Glutamatergic neuron (in vitro differentiated cells): Measurements from ENCODE around the gene ZNF738. TPM values are rescaled to one million over a fixed set of nuclear protein-coding genes. Genes with fewer than 3 reads are reported as not detected.

Experiments
- DNase-seq: peaks from one replicate; pipeline ENCODE4 v3.0.0; 2022
- H3K27ac Mint-ChIP-seq: one replicate; pipeline ENCODE4 v1.8.0; 2020; ENCODE audit warnings: mild to moderate bottlenecking, mixed read lengths, inconsistent platforms; ENCODE audit not compliant: unreplicated experiment
- H3K27me3 Mint-ChIP-seq: one replicate; pipeline ENCODE4 v1.8.0; 2020; ENCODE audit warnings: mild to moderate bottlenecking, moderate library complexity, mixed read lengths, inconsistent platforms; ENCODE audit not compliant: unreplicated experiment
- H3K36me3 Mint-ChIP-seq: one replicate; pipeline ENCODE4 v1.8.0; 2020; ENCODE audit warnings: mild to moderate bottlenecking, mixed read lengths, inconsistent platforms; ENCODE audit not compliant: unreplicated experiment
- H3K4me1 Mint-ChIP-seq: one replicate; pipeline ENCODE4 v1.8.0; 2020; ENCODE audit warnings: mild to moderate bottlenecking, low read depth, mixed read lengths, inconsistent platforms; ENCODE audit not compliant: unreplicated experiment
- H3K4me3 Mint-ChIP-seq: one replicate; pipeline ENCODE4 v1.8.0; 2020; ENCODE audit warnings: mild to moderate bottlenecking, mixed read lengths, inconsistent platforms; ENCODE audit not compliant: unreplicated experiment
- H3K9me3 Mint-ChIP-seq: one replicate; pipeline ENCODE4 v1.8.0; 2020; ENCODE audit warnings: mild to moderate bottlenecking, moderate library complexity, mixed read lengths, inconsistent platforms; ENCODE audit not compliant: unreplicated experiment
- CTCF ChIP-seq: fragments of 200-600 bp; sonication (generic); IDR thresholded peaks from one replicate; pipeline ENCODE4 v1.5.0; 2021; ENCODE audit not compliant: partially characterized antibody, unreplicated experiment
- total RNA-seq: library from RNA; stranded (reverse); fragmentation: NEBNext Ultra II Directional; extraction: Animal tissue kit (Norgen Biotek cat#: 25700); gene quantifications from one replicate; pipeline ENCODE4 v1.2.1, GENCODE V29; 2021; ENCODE audit not compliant: unreplicated experiment

ZNF738 gene
- total RNA-seq, 1 donor from 2014 or later, result 80.3 TPM

DNA sequence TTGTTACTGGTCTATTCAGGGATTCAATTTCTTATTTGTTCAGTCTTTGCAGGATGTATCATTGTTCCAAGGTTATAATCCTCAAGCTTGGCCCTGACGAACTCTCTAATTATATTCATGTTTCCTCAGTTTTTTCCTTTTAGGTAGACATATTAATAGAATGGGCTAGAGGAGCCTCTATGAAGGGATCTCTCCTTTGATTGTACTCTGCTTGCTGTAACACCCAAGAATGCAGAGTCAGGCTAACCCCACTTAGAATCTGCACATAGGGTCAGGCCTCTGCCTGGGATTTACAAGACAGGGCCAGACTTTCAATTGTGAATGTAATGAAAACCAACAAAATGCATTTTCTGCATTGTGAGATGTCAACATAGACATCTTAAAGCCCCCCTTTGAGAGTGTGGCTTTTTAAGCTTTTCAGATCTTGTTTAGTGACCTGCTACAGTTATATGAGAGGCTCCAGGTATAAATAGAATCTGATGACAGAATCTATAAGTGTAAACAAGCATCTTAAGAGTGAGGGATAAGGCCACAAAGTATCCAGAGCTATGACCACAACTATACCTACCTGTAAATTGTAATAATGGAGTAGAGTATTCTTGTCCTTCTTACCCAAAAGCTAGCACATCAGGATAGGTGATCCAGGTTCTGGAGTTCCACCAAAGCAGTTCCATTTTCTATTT, 43.6 kb downstream of the ZNF738 start:
- no peak for TF ChIP-seq CTCF
- H3K27ac Mint-ChIP-seq, result no peak overlapping the region
- H3K9me3 Mint-ChIP-seq, result no peaks in the 10 kb centered on the region
- no peak overlapping the region for H3K4me3 Mint-ChIP-seq
- H3K36me3 Mint-ChIP-seq, result peaks cover 17% of the 10 kb centered on the region
- DNase-seq, result no peak
- H3K27me3 Mint-ChIP-seq, result peaks cover 2% of the 10 kb centered on the region
- H3K4me1 Mint-ChIP-seq, result peaks cover 3% of the 10 kb centered on the region

- Mint-ChIP-seq H3K27ac (no peak overlapping the region), H3K9me3 (peaks cover 2% of the 10 kb centered on the region), H3K36me3 (peaks cover 49% of the 10 kb centered on the region), H3K4me3 (no peak overlapping the region), H3K4me1 (no peaks in the 10 kb centered on the region), H3K27me3 (peaks cover 2% of the 10 kb centered on the region)
- no peak for TF ChIP-seq CTCF
- DNase-seq, result no peak
Measured at GRCh38 chr19:21410166-21410565, 51.4 kb downstream of the ZNF738 start.

DNA sequence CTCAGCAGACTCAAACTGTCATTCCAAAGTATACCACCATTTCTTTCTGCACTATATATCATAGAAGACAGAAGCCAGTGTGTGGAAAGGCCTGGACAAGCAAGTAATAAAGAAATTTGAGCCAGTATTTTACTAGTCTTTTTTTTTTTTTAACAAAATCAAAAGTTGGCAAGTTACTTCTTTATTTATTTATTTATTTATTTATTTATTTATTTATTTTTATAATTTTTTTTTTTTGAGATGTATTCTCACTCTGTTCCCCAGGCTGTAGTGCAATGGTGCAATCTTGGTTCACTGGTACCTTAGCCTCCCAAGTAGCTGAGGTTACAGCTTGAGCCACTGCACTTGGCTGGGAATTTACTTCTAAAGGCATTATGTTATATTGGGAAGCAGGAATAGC, 63.4 kb downstream of the ZNF738 start:
- Mint-ChIP-seq H3K27me3 (no peaks in the 10 kb centered on the region), H3K9me3 (peaks cover 26% of the 10 kb centered on the region), H3K4me1 (no peaks in the 10 kb centered on the region), H3K36me3 (peaks cover 77% of the 10 kb centered on the region), H3K4me3 (no peak overlapping the region), H3K27ac (no peak overlapping the region)
- no peak for DNase-seq
- no peak for TF ChIP-seq CTCF

GRCh38 chr19:21423057-21424041, 64.5 kb downstream of the ZNF738 start:
- H3K9me3 Mint-ChIP-seq, result peaks cover 26% of the 10 kb centered on the region
- no peak overlapping the region for H3K4me3 Mint-ChIP-seq
- peaks cover 67% of the 10 kb centered on the region for H3K36me3 Mint-ChIP-seq
- no peak overlapping the region for H3K27ac Mint-ChIP-seq
- no peaks in the 10 kb centered on the region for H3K4me1 Mint-ChIP-seq
- no peak for TF ChIP-seq CTCF
- H3K27me3 Mint-ChIP-seq, result no peaks in the 10 kb centered on the region
- no peak for DNase-seq

Other genes with a start within 250 kb of the ZNF738 start
- 32.7 TPM for gene ZNF431, start 217.0 kb upstream of the ZNF738 start, total RNA-seq
- gene ZNF708, start 29.6 kb upstream of the ZNF738 start, total RNA-seq, result 47.7 TPM
- 56.4 TPM for gene ZNF493, start 38.1 kb downstream of the ZNF738 start, total RNA-seq
- gene ZNF429, start 146.6 kb downstream of the ZNF738 start, total RNA-seq, result 29.8 TPM